ENCODE results near the gene SFT2D3.

SFT2D3 gene

DNA sequence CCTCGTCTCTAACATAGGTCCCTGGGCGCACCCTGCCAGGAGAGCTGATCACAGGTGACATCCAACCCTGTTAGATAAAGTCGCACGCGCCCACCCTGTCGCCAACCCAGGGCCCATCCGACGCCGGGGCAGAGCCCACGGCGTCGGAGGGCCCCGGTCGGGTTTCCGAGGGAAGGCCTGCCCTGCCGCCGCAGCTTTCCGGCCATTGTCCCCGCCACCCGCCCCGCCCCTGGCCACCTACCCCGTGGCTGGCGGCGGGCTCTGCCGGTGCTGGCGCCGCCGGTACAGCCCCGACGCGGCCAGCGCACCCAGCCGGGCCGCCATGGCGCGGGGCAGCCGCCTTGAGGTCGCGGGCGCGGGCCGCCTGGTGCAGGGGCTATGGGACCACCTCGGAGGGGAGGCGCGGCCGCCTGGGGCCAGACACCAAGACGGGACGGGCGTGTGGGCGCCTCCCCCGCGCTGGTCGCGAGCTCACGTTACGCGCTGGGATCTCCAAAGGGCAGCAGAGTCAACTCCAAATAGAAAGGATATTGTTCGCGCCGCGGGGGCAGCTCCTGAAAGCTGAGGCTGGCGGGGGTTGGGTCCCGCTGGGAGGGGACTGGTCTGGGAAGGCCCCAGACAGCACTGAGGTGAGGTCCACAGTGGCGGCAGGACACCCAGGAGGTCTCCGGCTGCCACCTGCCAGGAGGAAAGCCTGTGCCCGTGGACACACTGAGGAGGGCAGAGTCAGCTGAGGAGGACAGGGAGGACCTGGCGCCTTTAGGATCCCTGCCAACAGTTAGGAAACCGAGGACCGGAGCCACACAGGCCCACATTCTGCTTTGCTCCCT lies 37.0 kb upstream of the SFT2D3 start:
- DNase-seq (ENCODE audit: low read depth), result no peak

DNA sequence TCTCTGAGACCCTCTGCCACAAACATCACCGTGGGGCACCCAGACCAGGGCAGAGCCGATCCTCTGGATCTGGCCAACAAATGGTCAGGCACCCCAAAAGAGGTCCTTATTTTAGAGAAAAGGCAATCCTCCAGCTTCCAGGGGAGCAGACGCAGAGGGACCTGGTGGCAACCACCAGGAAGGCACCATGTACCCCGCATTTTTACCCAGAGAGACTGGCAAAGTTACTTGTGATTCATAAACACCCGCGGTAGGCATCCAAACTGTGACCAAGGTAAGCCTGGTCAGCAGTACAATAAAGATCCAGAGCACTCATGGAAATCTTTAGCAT lies 36.4 kb upstream of the SFT2D3 start:
- DNase-seq (ENCODE audit: low read depth), result no peak

DNA sequence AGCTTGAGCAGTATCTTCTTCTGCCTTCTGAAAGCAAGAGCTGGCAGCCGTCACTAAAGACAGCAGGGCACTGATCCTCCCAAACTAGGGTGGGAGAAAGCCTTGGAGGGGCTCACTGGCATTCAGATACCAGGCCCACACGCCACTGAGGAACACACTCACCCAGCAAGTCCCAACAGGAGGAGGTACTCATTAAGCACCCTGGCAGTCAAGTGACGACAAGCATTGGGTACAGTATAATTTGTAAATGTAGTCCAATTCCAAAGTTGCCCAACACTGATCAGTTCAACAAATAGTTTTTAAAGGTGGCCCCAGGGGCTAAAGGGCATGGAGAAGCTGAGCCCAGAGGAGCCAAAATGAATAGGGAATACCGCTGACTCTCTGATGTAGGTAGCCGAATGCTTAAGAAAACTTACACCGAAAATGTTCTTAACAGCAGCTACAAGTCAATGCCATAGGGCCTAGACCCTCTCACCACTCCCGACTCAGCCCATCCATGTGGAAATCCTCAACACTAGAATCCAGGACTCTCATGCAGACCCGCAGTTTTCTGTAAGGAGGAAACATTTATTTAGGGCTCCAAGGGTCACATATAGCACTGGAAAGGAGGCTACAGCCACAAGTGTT lies 35.9 kb upstream of the SFT2D3 start:
- no peak for DNase-seq (ENCODE audit: low read depth)

DNA sequence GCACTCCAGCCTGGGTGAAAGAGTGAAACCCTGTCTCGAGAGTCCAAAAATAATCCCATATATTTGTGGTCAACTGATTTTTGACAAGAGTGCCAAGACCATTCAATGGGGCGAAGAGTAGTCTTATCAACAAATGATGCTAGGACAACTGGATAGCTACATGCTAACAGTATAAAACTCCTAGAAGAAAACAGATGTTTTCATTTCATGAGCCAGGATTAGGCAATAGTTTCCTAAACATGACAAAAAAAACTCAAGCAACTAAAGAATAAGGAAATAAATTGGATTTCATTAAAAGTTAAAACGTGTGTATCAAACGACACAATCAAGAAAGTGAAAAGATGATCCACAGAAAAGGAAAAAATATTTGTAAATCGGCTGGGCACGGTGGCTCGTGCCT lies 32.2 kb upstream of the SFT2D3 start:
- DNase-seq (ENCODE audit: low read depth), result no peak

DNA sequence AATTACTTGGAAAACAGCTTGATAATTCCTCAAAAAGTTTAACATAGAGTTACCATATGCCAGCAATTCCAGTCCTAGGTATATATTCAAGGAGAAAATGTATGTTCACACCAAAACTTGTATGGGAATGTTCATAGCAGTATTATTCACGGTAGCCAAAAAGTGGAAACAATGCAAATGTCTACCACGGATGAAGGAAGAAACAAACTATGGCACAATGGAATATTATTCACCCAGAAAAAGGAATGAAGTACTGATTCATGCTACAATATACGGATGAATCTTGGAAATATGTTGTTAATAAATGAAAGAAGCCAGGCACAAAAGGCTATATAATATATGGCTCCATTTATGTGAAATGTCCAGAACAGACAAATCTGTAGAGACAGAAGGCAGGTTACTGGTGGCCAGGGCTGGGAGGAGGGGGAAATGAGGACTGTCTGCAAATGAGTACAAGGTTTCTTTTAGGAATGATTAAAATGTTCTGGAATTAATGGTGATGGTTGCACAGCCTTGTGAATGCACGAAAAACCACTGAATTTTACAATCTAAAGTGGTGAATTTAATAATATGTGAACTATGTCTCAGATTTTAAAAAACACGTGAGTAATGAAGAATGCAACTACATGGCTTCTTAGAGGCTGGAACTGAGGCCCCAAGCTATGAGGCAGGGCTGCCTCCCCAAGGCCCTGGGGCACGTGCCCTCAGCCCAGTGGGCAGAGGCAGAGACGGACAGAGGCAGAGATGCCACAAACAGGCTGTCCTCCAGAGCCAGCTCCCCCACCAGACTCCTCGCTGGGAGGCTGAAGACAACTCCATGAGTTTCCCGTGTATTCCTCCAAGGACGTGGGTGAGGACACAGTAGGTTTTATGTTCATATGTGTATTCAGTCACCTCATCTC lies 31.0 kb upstream of the SFT2D3 start:
- no peak for DNase-seq (ENCODE audit: low read depth)

DNA sequence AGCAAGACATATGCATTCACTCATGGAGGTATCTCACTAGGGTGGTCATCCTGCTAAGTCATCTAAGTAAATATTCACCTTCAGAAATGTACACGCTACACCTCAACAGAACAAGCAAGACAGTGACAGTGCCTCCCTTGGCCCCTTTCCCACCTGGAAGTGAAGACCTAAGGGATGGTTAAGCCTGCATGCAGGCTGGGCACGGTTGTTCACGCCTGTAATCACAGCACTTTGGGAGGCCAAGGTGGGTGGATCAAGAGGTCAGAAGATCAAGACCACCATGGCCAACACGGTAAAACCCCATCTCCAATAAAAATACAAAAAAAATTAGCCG lies 30.4 kb upstream of the SFT2D3 start:
- no peak for DNase-seq (ENCODE audit: low read depth)

DNA sequence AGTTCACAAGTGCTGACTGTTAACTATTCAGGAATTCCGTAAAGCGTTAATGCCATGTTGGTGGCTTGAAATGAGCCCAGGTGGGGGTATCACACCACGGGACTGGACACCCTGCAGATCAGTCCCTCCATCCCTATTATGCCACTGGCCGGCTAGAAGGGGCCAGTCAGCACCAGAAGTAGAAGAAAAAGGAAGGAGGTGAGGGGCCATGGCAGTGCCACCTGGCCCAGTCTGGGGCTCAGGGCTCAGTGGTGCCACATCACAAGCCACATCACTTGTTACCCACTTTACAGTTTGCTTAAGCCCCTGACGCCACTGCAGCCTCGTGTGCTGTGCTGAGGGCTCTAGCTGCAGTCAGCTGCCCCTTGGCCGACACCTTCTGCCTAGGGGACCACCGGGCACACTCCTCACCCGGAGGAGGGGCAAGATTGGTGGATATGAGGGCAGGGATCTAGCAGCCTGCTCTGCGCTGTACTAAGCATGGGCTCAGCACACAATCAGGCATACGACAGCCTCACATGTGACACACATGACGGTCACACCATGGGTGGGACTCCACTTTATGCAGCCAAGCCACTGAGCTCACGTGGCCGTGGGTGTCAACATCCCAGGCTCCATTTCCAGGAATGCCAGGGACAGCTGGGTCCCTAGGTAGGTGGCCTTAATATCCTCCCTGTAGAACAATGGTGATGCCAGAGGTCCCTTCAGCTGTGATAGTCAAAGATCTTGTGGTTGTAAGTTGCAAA lies 29.6 kb upstream of the SFT2D3 start:
- no peak for DNase-seq (ENCODE audit: low read depth)

DNA sequence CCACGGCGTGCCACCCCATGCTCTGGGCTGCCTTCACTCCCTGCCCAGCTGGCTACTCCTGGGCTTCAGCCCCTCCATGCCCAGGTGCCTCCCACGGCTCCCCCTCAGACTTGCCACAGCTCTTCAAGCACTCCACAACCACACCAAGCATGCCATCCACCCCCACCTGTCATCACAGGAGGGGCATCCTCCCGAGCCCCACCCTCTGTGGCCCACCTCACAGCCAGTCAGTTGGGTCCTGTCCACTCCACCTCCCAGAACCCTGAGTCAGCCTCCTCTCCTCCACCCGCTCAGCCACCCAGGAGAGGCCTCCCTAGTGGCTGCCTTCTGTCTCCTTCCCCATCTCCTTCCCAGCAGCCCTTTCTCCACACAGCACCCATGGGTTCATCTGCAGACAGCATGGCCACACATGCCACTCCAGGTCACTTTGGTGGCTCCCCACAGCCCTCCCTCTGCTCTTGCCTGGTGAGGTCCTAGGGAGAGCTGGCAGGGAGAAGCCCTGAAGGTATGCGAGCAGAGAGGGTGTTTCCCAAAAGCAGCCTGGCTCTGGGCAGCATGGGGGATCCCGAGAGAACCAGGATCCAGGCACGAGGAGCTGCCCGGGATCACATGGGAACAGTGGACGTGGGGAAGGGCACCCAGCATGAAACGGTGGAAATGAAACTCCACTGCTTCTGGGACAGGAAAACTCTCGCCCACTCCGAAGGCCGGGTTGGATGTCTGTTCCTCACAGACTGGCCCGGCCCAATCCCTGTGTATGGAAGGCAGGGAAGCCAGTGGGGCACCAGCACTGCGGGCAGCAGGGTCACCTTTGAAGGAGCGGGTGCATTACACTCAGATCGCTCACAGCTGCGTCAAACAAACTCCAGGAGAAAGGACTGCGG lies 28.7 kb upstream of the SFT2D3 start:
- no peak for DNase-seq (ENCODE audit: low read depth)

DNA sequence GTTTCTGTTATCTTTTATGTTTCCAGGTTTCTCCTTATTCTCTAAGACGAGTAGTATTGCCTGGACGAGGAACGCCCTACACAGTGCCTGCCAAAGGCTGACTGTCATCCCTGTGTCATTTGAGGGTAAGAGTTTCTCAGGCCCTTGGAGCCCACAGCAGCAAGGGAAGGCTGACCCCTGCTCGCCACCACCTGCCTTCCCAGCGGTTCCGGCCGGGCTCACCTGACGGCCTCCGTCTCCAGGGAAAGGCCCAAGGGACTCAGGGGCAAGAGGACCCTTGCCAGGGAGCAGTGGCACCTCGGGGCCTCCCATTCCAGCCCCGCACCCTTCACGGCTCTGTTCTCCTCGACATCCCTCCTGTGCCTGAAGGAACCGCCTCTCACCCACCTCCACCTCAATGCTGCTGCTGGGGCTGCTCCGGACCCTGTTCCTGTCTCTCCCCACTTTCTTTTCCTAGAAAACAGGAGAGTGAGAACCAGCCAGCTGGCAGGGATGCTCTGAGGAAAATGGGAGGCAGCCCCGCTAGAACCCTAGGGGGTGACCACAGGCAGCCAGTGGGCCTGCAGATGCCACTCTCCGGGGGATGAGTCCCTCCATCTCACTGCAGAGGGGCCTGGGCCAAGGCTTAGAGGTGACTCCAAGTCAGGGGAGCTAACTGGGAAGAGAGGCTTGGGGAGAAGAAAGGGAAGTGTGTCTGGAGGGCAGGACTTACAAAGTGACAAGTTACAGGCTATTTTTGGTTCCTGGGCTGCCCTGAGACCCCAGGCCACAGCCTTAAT lies 27.8 kb upstream of the SFT2D3 start:
- no peak for DNase-seq (ENCODE audit: low read depth)

DNA sequence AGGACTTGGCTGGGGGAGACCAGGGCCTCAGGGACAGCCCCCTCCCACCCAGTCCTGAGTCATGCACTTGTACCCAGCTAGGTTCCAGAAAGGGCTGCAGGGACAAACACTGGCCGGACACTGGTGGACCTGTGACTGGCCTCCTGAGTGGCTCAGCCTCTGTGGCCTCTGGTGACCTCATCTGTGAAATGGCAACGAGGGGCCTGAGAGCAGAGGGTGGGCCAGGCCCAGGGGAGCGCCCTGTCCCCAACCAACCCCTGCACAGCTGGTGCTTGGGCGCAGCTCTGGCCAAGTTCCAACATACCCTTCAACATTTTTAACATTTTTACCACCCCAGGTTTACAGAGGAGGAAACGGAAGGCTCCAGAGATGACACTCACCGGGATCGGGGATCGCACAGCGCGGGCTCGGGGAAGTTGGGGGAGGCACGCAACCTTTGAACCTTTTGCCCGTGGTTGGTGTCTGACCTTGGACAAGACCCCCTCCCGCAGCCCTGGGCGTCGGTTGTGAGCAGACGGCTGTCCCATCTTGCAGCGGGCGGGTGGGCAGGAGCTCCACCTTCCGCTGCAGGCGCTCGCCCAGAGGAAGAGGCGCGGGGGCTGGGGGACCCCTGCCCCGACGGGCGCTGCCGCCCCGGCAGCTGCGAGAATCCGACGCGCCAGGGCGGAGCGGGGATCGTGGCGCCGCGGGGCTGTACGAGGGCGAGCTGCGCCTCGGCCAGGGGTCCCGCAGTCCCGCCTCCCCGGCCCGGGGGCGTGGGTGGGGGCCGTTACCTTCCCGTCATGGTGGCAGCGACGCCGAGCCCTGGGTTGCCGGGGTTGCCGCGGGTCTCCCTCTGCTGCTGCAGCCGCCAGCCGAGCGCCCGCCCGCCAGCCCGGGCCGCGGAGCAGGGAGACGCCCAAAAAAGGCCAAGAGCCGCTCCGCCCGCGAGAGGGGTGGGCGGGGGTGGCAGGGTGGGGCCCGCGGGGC lies 26.8 kb upstream of the SFT2D3 start:
- DNase-seq (ENCODE audit: low read depth), result no peak

DNA sequence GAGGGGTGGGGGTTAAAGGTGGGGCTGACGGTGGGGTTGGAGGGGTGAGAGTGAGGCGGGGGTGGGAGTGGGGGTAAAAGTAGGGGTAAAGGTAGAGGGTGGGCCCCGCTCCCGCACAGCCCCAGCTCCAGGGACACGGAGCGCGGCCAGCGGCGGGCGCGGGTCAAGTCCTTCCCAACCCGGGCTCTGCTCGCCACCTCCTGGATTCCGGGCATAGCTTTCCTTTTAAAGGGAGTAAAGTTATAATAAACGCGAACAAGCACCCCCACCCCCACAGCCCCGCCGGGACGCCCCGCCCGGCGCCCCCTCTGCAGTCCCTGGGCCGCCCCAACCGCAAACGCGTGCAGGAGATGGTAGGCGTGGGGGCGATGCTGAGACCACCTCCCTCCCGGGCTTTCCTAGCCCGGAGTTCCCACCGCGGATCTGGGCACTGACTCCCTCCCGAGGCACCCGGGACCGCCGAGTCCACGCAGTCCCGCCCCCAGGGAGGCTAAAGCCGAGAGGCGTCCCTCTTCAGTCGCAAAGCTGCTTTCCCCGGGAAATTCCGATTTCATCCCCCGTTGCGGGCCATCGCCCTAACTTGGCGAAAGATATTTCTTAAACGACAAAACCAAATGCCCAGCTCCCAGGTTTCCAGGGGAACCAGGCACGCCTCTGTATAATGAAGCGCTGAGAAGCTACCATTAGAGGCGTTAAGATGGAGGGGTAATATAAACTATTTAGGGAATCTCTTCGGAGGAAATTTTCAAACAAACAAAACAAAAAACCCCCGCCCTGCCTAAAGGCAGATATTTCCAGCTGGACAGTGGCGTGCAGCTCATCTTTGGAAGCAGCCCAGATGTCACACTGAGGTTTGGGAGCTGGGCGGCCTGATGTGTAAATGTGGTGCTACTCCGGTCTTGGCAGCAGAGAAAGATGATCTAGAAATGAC lies 25.7 kb upstream of the SFT2D3 start, which contains the start of gene LIMS2:
LIMS2 (minus strand) TSS at position 200 of the 931 bp plus-strand sequence. CDS start 506 bp downstream, outside the sequence.
- no peak for DNase-seq (ENCODE audit: low read depth)

DNA sequence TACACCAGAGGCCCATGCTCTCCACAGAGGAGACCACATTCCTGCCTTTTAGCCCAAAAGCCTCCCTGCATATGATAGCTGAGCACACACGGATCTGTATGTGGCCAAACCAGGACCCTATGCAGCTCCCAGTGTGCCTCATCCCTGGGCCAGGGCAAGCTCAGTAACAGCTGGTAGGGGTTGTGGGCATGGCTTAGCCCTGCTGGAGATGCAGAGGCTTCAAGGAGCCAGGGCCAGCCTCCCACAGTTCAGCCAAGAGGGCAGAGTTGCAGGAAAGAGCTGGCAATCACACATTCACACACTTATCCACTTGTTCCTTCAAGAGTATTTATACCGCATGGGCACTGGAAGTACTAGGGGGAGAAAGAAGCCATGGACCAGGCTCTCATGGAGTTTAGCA lies 24.4 kb upstream of the SFT2D3 start:
- no peak for DNase-seq (ENCODE audit: low read depth)

DNA sequence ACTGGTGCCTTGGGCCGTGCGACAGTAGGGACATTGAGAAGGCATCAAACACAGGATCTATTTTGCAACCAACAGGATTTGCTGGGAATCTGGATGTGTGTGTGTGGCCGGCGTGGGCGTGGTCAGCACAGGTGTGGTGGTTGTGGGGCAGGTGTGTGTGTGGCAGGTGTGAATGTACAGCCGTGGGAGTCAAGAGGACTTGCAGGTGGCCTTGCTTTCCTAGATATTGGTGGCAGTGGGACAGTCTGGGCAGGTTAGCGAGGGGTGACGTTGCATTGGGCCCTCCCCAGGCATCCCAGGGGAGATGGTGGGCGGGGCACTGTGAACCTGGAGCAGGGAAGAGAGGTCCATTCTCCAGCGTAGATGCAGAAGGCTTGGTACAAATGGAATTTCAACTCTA lies 22.8 kb upstream of the SFT2D3 start:
- DNase-seq (ENCODE audit: low read depth), result no peak

DNA sequence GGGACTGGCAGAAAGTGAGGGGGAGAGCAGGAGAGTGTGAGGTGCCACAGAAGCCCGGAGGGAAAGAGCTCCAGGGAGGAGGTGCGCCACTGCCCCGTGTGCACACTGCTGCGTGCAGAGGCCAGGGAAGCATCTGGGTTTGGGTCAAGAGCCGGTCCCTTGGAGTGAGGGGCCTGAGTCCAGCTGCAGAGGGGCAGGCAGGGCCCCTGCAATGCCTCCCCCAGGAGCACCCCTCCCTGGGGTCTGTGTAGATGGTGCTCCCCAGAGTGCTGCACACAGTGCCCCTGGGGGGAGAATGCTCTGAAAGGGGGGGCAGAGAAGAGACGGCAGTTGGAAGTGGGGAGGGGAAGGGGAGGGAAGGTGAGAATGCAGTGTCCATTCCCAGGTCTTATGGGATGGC lies 22.3 kb upstream of the SFT2D3 start:
- no peak for DNase-seq (ENCODE audit: low read depth)

DNA sequence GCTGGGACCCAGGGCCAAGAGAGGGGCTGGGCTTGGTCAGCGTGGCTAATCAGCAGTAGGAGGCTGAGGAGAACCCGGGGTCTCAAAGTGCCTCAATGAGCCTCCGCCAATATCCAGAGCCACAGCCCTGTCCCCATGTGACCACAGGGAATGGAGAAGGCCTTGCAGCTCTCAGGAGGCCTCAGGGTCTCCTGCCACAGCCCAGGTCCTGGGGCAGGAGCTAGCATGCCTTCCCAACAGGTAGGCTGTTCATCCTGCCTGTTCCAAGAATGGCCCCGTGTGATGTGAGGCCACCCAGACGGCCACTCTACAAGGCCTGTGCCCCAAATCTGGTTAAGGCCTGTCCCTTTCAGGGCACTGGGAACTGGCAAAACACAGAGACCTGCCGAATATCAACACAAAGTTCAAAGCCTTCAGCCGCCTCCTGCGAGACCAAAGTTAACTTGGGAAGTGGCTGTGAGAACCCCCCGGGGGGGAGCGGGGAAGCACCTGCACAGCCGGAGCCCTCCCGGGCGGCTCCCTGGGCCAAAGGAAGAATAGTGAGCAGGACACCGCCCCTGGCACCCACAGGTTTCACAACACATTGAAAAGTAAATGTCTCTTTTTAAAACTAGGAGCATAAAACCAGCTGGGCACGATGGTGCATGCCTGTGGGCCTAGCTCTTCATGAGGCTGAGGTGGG lies 21.5 kb upstream of the SFT2D3 start:
- no peak for DNase-seq (ENCODE audit: low read depth)

DNA sequence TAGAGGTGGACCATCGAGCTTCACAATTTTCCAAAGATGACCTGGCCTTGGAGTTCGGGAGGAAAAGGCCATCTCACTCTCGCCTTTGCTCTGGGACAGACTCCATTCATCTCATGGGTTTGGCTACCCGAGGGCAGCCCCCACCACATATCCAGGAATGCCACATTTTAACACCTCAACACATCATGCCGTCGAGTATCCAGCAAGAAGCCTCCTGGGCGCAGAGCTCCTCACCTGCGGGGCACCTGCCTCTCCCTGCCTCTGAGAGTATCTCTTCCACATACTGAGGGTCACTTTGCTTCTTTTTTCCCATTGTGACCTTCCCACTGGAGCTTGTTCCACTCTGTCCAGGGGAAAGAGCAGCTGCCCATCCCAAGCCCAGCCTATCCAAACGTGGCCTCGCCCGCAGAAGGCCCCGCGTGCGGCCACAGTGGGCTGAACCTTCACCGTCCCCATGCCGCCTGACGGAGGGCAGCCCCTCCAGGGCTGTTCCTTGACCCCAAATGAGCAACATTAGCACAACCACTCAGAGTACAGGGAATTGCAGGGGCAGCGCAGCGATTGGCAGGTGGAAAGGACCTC lies 20.5 kb upstream of the SFT2D3 start:
- no peak for DNase-seq (ENCODE audit: low read depth)

DNA sequence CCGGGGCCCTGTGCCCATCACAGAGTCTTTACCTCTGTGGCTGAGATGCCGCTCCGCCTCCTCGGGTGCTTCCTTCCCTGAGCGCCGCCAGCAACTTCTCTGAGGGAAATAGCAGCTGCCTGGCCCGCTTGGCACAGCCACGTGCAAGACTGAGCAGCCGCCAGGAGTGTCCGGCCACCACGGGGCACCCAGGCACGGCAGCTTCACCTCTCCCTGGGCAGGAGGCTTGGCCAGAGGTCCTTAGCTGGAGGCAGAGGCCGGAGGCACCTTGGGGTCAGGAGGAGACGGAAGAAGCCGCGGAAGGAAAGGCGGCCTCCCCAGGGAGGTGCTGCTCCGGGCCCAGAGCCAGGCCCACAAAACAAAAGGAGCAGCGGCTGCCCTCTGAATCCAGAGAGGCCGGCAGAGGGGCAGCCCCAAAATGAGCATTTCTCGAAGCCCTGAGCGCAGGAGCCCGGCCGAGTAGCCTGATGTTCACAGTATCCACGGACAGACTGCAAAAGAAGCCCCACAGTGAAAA lies 20.0 kb upstream of the SFT2D3 start:
- no peak for DNase-seq (ENCODE audit: low read depth)
